Measurements from ENCODE around the gene SPSB4. TPM values are rescaled to one million over a fixed set of nuclear protein-coding genes. Genes with fewer than 3 reads are reported as not detected.

Gene SPSB4
- 6.2 TPM for polyA plus RNA-seq (2012; ENCODE audit: insufficient read depth, insufficient read length)

DNA sequence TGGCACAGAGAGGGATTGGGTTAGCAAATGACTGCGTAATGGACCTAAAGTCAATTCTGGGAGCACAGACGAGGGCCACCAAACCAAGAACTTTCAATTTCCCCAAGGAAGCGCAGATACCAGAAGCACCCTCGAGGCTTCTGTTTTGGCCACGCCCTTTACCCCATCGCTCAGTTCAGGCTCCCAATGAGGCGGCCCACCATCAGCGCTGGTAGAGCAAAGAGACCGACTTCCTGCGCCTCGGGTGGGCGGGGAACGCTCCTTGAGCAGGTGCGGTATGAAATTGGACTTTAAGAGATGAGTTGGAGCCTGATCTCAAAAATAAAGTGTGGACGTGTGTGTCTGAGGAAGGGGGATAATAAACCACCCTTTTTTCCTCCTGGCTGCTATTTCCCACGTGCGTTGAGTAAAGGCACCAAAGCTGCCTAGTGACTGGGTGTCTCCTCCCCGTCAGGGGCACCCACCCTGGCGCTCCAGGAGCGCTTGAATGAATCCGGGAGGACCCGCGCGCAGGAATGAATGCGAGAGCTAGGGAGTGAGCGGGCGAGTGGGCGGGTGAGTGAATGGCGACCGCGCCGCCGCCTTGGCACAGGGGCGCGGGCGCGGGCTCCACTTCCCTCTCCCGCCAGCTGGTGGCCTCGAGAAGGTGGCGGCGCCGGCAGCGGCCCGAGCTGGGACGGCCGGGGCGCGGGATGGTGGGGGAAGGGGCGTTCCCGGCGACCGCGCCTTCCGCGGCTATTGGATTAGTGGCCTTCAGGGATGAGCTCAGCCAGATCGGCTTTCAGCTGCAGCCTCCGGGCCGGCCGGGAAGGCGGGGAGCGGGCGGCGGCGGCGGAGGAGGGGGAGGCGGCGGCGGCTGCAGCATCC lies at the start of gene SPSB4:
SPSB4 (plus strand) TSS at position 772 of the 867 bp plus-strand sequence. CDS start 14,758 bp downstream, outside the sequence.
- DNase-seq (ENCODE audit: low read depth, low spot score), result peak; percentile 85
- peak within 1 kb of the TSS; percentile 88 for H3K4me3 ChIP-seq (ENCODE audit: low read length)

DNA sequence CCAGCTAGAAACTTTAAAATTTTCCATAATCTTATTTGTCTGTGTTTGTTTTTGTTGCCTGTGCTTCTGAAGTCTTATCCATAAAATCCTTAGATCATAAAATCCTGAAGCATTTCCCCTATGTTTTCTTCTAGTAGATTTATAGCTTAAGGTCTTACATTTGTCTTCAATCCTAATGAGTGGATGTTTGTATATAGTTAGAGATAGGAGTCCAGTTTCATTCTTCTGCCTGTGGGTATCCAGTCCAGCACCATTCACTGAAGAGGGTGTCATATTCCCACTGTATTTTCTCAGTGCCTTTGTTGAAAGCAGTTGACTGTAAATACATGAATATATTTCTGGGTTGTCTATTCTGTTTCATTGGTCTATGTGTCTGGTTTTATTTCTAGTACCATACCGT lies 44.8 kb upstream of the SPSB4 start:
- no peak overlapping the region for H3K4me3 ChIP-seq (ENCODE audit: low read length)
- DNase-seq (ENCODE audit: low read depth, low spot score), result no peak

DNA sequence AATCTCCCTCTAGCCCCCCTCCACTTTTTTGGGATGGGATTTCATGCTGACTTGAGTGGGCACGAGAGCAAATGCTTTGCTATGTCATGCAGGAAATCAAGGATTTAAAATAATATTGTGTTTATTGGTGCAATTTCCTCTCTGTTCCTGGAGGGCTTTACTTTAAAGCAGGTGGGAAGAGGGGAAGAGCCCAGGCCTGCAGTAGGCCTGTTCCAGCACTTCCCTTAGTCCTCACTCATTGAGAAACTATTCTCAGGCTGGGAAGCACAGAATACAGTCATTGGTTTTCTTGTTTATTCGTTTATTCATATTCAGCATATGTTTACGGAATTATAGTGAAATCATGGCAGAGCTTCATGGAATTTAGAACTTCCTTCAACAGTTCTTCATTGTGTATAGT lies 41.7 kb upstream of the SPSB4 start:
- no peak overlapping the region for H3K4me3 ChIP-seq (ENCODE audit: low read length)
- no peak for DNase-seq (ENCODE audit: low read depth, low spot score)

DNA sequence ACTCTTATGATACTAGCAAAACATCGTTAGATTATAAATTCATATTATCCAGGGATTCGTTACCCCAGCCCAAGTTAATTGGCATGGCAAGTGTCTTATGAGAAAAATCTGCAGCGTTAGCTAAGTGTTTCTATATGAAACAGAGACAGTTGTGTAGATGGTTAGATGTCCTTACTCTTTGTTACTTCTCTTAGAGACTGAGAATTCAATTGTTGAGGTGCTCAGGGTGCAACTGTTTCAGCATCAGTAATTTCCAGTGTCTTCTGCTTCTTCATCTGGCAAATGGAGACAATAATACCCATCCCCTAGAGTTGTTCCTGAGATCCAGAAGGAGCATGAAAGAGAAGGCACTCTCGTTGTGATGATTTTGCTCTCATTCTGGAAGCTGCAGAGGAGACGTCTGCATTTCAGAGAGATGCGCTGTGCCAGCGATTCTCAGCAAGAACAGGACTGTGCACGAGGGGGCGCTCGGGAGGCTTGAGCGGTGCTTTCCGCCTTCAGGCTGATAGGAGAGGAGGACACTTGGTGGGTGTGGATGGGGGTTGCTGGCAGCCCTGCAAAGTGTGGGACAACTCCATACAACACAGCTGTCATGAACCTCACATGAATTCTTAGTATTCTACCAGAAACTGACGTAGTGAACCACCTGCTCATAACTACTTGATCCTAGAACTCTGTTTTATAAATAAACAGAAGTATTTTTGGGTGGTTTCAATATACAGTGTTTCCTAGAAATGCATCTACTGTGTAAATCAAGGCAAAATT lies 39.7 kb upstream of the SPSB4 start:
- no peak overlapping the region for H3K4me3 ChIP-seq (ENCODE audit: low read length)
- peak; percentile 70 for DNase-seq (ENCODE audit: low read depth, low spot score)

DNA sequence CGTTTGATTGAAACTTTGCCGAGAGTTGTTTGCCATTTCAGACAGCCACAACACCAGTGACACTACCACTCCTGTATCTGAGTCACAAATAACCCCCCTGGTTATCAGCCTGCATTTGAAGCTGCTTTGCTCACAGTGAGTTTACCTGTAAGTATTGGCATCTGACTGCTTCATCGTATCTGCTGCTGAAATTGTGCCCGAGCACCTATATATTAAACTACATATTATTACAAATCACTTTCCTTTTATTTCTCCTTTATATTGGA lies 39.2 kb upstream of the SPSB4 start:
- no peak for DNase-seq (ENCODE audit: low read depth, low spot score)
- H3K4me3 ChIP-seq (ENCODE audit: low read length), result no peak overlapping the region

DNA sequence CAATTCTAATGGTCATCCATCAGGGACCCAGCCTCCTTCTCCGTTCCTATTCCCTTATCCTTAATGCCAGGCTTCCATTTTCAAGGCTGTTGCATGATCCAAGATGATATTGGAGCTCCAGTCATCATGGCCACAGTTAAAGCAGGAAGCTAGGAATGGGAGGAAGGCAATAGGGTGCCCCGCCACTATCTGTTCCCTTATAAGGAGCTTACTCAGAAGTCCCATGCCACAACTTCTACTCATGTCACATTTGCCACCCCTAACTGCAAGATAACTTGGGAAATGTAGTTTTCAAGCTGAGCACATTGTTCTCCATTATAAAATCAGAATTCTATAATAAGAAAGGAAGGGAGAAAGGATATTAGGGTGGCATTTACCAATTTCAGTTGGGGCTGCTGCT lies 38.6 kb upstream of the SPSB4 start:
- no peak for DNase-seq (ENCODE audit: low read depth, low spot score)
- no peak overlapping the region for H3K4me3 ChIP-seq (ENCODE audit: low read length)

DNA sequence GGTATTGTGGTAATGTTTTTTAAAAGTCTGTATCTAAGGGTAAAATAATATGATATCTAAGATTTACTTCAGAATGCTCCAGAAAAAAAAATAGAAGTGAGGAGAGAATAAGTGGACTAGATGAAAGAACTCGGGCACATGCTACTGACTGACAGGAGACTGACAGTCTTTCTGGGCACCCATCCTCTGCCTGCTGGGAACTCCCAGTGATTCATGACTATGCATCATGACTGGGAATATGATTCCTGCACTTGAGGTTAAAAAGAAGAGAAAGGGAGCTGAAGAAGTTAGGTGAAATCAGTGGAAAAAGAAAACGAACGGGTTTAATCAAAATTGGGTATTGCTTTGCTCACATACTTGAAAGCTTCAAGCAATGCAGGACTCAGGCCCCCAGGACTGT lies 35.7 kb upstream of the SPSB4 start:
- DNase-seq (ENCODE audit: low read depth, low spot score), result no peak
- no peak overlapping the region for H3K4me3 ChIP-seq (ENCODE audit: low read length)

DNA sequence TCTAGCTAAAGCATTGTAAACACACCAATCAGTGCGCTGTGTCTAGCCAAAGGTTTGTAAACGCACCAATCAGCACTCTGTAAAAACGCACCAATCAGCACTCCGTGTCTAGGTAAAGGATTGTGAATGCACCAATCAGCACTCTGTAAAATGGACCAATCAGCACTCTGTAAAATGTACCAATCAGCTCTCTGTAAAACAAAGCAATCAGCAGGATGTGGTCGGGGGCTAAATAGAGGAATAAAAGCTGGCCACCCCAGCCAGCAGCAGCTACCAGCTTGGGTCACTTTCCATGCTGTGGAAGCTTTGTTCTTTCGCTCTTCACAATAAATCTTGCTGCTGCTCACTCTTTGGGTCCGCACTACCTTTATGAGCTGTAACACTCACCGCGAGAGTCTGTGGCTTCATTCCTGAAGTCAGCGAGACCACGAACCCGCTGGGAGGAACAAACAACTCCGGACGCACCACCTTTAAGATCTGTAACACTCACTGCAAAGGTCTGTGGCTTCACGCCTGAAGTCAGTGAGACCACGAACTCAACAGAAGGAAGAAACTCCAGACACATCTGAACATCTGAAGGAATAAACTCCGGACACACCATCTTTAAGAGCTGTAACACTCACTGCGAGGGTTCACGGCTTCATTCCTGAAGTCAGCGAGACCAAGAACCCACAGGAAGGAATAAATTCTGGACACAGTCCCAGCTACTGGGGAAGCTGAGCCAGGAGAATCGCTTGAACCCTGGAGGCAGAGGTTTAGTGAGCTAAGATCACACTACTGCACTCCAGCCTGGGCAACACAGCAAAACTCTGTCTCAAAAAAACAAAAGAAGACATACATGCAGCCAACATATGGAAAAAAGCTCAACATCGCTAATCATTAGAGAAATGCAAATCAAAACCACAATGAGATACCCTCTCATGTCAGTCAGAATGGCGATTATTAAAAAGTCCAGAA lies 33.5 kb upstream of the SPSB4 start:
- peak; percentile 78 for DNase-seq (ENCODE audit: low read depth, low spot score)
- peak overlapping the region; percentile 6 for H3K4me3 ChIP-seq (ENCODE audit: low read length)

DNA sequence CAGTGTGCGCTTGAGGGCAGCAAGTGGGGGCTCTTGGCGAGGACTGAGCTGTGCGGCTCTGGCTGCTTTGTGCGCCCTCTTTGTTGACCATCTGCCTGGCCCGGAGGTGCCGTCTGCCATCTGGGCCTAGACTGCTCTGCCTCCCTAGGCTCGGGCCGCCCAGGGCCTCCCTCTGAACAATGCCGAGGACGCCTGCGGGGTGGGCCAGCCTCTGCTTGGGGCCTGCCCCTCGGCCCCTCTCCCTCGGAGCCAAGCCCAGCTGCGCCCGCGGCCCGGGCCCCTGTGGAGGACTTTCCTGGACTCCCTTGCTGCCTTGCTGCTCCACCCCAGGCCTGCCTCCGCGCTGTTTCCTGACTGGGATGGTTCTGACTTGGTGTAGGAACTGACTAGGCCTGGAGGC lies 31.9 kb upstream of the SPSB4 start:
- no peak overlapping the region for H3K4me3 ChIP-seq (ENCODE audit: low read length)
- no peak for DNase-seq (ENCODE audit: low read depth, low spot score)

DNA sequence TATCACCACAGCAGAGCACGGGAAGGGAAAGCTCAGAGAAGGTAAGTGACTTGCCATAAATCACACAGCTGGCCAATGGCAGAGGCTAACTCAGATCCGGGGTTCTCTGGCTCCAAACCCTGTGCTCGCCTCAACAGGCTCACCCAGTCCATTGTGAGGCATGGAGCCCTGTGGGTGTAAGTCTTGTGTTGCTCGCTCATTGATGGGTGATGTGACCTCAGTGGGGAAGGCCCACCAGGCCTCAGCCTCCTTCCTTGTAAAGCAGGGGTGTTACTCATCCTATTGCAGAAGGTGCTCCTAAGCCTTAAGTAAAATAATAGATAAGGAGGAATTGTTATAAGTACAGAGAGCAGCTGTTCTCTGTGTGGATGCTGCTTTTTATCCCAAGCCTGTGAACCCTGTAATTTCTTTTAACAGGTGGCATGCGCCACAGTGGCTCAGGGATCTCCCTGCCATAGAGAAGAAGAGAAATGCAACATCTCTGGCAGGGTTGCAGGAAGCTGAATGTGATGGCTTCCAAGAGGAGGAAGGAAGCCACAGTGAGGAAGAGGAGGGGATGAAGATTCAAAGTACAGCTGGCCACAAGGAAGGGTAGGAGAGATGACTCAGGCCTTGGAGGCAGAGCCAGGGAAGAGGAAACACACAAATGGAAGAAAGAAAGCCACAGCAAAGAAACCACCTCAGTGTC lies 30.9 kb upstream of the SPSB4 start:
- no peak overlapping the region for H3K4me3 ChIP-seq (ENCODE audit: low read length)
- DNase-seq (ENCODE audit: low read depth, low spot score), result peak; percentile 26

DNA sequence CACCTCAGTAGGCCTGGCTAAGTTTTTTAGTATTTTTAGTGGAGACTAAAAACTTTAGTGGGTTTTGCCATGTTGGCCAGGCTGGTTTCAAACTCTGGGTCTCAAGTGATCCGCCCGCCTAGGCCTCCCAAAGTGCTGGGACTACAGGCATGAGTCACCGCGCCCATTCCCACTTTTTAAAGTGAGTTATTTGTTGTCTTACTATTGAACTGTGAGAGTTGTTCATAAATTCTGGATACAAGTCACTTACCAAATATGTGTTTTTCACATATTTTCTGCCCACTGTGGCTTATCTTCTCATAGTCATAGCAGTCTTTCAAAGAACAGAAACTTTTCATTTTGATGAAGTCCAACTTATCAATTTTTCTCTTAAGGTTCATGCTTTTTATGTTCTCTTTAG lies 29.9 kb upstream of the SPSB4 start:
- H3K4me3 ChIP-seq (ENCODE audit: low read length), result no peak overlapping the region
- no peak for DNase-seq (ENCODE audit: low read depth, low spot score)

DNA sequence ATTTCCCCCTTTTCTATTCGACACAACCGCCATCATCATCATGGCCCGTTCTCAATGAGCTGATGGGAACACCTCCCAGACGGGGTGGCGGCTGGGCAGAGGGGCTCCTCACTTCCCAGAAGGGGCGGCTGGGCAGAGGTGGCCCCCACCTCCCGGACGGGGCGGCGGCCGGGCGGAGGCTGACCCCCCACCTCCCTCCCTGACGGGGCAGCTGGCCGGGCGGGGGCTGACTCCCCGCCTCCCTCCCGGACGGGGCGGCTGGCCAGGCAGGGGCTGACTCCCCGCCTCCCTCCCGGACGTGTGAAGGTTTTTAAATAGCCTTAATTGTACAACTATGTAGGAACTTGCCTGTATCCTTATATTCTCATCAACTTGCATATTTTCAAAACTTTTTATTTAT lies 20.9 kb upstream of the SPSB4 start:
- H3K4me3 ChIP-seq (ENCODE audit: low read length), result no peak overlapping the region
- no peak for DNase-seq (ENCODE audit: low read depth, low spot score)

DNA sequence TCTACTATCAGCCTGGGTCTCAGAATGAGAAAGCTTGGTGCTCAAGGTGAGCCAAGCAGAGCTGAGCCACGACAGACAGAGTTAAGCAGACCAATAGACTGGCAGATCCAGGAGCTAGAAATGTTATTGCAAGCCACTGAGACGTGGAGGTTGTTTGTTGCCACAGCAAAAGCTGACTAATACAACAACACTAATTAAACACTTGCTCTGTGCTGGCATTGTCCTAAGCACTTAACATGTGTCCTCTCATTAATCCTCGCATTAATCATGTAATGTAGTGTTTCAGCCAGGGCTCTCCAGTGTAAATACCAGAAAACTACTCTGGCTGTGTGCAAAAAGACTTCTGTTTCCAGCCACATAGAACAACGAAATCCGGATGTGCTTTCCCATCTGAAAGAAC lies 11.6 kb upstream of the SPSB4 start:
- no peak overlapping the region for H3K4me3 ChIP-seq (ENCODE audit: low read length)
- DNase-seq (ENCODE audit: low read depth, low spot score), result no peak

DNA sequence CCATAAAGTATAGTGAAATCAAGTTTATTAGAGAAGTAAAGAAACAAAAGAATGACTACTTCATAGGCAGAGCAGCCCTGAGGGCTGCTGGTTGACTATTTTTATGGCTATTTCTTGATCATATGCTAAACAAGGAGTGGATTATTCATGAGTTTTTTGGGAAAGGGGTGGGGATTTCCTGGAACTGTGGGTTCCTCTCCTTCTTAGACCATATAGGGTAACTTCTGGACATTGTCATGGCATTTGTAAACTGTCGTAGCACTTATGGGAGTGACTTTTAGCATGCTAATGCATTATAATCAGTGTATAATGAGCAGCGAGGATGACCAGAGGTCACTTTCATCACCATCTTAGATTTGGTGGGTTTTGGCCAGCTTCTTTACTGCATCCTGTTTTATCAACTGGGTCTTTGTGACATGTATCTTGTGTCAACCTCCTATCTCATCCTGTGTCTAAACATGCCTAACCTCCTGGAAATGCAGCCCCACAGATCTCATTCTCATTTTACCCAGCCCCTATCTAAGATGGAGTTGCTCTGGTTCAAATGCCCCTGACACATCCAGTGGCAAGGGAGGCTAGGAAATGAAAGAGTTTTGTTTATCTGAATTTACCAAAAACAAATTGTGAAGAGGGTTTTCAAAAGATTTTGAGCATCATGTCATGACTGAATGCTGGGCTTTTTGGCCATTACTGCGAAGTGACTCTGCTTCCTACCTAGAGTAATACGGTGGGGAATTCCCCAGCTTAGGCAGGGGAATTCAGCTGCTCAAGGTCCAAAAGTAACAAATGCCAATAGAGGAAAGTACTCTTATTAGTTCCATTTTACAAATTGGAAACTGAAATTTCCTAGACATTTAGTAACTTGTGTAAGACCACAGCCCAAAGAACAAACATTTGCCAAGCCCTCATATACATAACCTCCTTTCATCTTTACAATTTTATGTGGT lies 6.2 kb upstream of the SPSB4 start:
- no peak for DNase-seq (ENCODE audit: low read depth, low spot score)
- no peak overlapping the region for H3K4me3 ChIP-seq (ENCODE audit: low read length)

DNA sequence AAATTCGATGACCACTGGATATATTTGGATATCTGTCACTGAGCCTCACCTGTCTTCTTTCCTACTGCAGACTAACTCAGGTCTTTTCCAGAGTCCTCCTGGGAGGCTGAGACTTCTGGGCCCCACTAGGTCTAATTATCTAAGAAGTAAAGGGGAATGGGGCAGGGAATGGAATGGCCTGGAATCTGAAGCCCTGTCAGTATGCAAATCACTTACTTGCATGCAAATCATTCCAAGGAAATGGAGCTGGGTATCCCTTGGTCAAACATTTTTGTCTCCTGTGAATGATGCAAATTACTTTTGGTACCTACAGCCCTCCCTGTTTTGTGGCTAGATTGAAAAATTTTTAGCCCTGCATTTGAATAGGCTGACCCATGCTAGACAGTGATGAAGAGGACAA lies 5.3 kb upstream of the SPSB4 start:
- H3K4me3 ChIP-seq (ENCODE audit: low read length), result no peak overlapping the region
- no peak for DNase-seq (ENCODE audit: low read depth, low spot score)

DNA sequence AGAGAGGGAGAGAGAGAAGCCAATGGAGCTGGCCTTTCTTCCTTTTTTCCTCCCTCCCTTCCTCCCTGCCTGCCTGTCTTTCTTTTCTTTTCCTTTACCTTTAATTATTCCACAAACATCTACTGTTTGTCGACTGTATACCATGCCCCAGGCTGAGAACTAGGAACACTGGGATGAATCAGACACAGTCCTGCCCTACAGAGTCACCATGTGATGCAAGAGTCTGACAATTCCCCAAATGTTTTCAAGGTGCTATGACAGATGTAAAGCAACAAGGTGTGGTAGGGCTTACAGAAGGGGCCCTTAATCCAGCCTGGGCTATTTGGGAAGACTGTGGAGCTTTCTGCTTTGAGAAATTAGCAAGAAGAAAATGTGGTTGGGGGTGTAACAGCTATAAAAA lies 4.0 kb upstream of the SPSB4 start:
- no peak overlapping the region for H3K4me3 ChIP-seq (ENCODE audit: low read length)

DNA sequence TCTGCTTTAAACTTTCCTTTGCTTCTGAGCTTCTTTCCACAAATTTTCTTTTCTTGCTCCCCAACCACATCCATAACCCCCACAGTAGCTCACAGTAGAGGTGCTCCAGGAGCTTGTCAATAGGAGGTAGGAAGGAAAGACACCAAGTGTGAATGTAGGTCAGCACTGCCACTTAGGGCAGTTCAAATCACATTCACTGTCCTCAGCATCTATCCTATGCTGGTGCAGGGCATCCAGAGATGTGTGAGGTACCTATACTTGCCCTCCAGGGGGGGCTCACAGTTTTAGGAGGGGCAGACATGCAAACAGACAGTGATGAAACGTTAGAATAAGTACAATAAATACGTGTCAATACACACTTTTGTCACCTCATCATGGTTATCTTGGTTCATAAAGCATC lies 1.5 kb upstream of the SPSB4 start:
- peak; percentile 68 for DNase-seq (ENCODE audit: low read depth, low spot score)
- H3K4me3 ChIP-seq (ENCODE audit: low read length), result no peak overlapping the region

More for the DNA sequence above, 4.0 kb upstream of the SPSB4 start:
- DNase-seq (ENCODE audit: low read depth, low spot score), result no peak

All from Jurkat, Clone E6-1 (cell line).